ENCODE measurements around the gene RNMT.
A peak's percentile ranks its signal among the peaks of the same experiment; 100 is the strongest.

RNMT gene

DNA sequence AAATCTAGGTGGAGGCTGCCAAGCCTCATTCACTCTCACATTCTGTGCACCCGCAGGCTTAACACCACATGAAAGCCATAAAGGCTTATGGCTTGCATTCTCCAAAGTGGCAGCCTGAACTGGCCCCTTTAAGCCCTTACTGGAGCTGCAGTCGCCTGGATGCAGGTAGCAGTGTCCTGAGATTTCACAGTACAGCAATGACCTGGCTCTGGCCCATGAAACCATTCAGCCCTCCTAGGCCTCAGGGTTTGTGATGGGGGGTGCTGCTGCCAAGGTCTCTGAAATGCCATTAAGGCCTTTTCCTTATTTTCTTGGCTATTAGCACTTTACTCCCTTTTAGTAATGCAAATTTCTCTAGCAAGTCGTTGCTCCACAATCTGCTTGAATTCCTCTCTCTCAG, 48.6 kb downstream of the RNMT start:
- no peak for TF ChIP-seq ZNF274 (IDR thresholded peaks at IDR 0.05; ENCODE audit: low read depth, low read length)
- H3K4me3 ChIP-seq (ENCODE audit: low read length), result no peak overlapping the region

DNA sequence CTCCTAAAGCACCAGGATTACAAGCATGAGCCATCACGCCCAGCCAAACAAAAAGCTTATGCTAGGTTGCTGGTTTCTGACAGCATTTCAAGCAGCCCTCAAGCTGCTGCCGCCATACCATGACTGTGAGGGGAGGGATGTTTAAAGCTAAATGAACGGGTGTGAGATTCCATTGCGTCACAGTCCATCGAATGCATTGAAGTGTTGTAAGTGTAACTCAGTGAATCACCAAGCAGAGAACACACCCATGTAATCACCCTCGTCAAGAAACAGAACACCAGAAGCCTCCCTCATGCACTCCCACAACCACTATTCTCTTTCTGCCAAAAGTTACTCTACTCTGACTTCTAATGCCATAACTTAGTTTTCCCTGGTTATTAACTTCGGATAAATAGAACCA, 64.7 kb downstream of the RNMT start:
- no peak overlapping the region for H3K4me3 ChIP-seq (ENCODE audit: low read length)
- no peak for TF ChIP-seq ZNF274 (IDR thresholded peaks at IDR 0.05; ENCODE audit: low read depth, low read length)

GRCh38 chr18:13793819-13794218, 67.3 kb downstream of the RNMT start:
- no peak overlapping the region for H3K4me3 ChIP-seq (ENCODE audit: low read length)
- TF ChIP-seq ZNF274 (IDR thresholded peaks at IDR 0.05; ENCODE audit: low read depth, low read length), result no peak

GRCh38 chr18:13796515-13796914, 70.0 kb downstream of the RNMT start:
- H3K4me3 ChIP-seq (ENCODE audit: low read length), result no peak overlapping the region
- no peak for TF ChIP-seq ZNF274 (IDR thresholded peaks at IDR 0.05; ENCODE audit: low read depth, low read length)

DNA sequence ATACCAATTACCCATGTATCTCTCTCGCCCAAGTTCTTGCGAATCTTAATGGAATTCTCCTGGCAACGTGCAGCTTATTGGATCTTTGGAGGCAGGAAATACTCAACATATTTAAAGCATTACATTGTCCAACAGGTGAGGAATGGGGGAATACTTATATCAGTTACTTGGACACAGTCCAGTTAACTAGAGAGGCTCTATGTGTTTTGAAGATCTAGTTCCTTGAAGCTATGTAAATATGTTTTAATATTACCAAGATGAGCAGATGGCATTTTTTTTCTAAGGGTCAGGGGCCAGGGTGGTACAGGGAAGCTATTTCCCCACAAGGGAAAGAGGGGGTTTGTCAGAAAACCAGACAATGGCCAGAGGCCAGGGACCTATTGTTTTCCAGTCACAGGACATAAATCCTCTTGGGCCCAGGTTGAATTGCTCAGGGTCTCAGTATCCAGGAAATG, 70.7 kb downstream of the RNMT start:
- H3K4me3 ChIP-seq (ENCODE audit: low read length), result no peak overlapping the region
- TF ChIP-seq ZNF274 (IDR thresholded peaks at IDR 0.05; ENCODE audit: low read depth, low read length), result no peak

GRCh38 chr18:13799396-13799795, 72.9 kb downstream of the RNMT start:
- no peak for TF ChIP-seq ZNF274 (IDR thresholded peaks at IDR 0.05; ENCODE audit: low read depth, low read length)
- no peak overlapping the region for H3K4me3 ChIP-seq (ENCODE audit: low read length)

GRCh38 chr18:13800505-13801259, 74.2 kb downstream of the RNMT start:
- TF ChIP-seq ZNF274 (IDR thresholded peaks at IDR 0.05; ENCODE audit: low read depth, low read length), result no peak
- H3K4me3 ChIP-seq (ENCODE audit: low read length), result peak overlapping the region; percentile 1; the same call in 1 of the 2 replicates

GRCh38 chr18:13801260-13801601, 74.8 kb downstream of the RNMT start:
- H3K4me3 ChIP-seq (ENCODE audit: low read length), result peak overlapping the region; percentile 1; the same call in 1 of the 2 replicates
- TF ChIP-seq ZNF274 (IDR thresholded peaks at IDR 0.05; ENCODE audit: low read depth, low read length), result no peak

DNA sequence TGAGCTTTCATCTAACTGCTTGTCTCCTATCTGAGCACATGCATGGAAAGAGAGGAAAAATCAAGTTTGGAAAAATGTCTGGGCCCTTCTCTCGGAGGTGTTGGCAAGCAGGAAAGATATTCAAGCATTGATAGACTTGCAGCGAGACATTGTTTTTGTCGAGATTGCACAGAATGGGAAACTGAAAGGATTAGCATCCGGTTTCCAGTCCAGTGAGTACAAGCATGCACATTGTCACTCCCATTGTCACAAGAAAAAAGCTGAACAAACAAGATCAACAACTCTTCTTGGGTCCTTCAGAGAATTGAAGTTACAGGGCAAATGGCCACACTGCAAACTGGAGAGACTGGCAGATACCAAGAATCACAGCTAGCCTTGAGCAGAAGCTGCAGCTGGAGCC, 77.8 kb downstream of the RNMT start:
- no peak for TF ChIP-seq ZNF274 (IDR thresholded peaks at IDR 0.05; ENCODE audit: low read depth, low read length)

GRCh38 chr18:13808294-13809042, 82.0 kb downstream of the RNMT start:
- H3K4me3 ChIP-seq (ENCODE audit: low read length), result no peak overlapping the region
- no peak for TF ChIP-seq ZNF274 (IDR thresholded peaks at IDR 0.05; ENCODE audit: low read depth, low read length)

More for the DNA sequence above, 77.8 kb downstream of the RNMT start:
- no peak overlapping the region; the same call in 1 of the 2 replicates for H3K4me3 ChIP-seq (ENCODE audit: low read length)

GRCh38 chr18:13809043-13809430, 82.6 kb downstream of the RNMT start:
- H3K4me3 ChIP-seq (ENCODE audit: low read length), result no peak overlapping the region
- TF ChIP-seq ZNF274 (IDR thresholded peaks at IDR 0.05; ENCODE audit: low read depth, low read length), result no peak

- no peak for TF ChIP-seq ZNF274 (IDR thresholded peaks at IDR 0.05; ENCODE audit: low read depth, low read length)
- H3K4me3 ChIP-seq (ENCODE audit: low read length), result no peak overlapping the region
Observed at GRCh38 chr18:13809531-13810255, 83.2 kb downstream of the RNMT start.

GRCh38 chr18:13810950-13811485, 84.5 kb downstream of the RNMT start:
- no peak for TF ChIP-seq ZNF274 (IDR thresholded peaks at IDR 0.05; ENCODE audit: low read depth, low read length)
- H3K4me3 ChIP-seq (ENCODE audit: low read length), result no peak overlapping the region

- TF ChIP-seq ZNF274 (IDR thresholded peaks at IDR 0.05; ENCODE audit: low read depth, low read length), result no peak
- H3K4me3 ChIP-seq (ENCODE audit: low read length), result no peak overlapping the region
Observed at GRCh38 chr18:13811993-13812392, 85.5 kb downstream of the RNMT start.

Data from GM08714 (cell line).